ENCODE measurements around the gene PROK1. TPM values are rescaled to one million over a fixed set of nuclear protein-coding genes. Genes with fewer than 3 reads are reported as not detected.

Gene PROK1
- total RNA-seq, 4 donors from 2014 or later: 0.35 to 2.3 TPM; not detected in 2

GRCh38 chr1:110476028-110476765 is 25.2 kb downstream of the PROK1 start:
- 39 to 41% methylated on average over 10 of the region's 10 CpGs for WGBS, 2 donors
- no peak for TF ChIP-seq CTCF (IDR thresholded peaks at IDR 0.05)
- TF ChIP-seq POLR2A (IDR thresholded peaks at IDR 0.05): no peak
- no peak for DNase-seq
- no peak overlapping the region for H3K4me3 ChIP-seq
- no peaks in the 10 kb centered on the region for H3K9me3 ChIP-seq
- peak overlapping the region in 2 of 4 donors; percentile 30 to 46 for H3K27ac ChIP-seq
- H3K36me3 ChIP-seq: no peaks in the 10 kb centered on the region
- intact Hi-C loops (cut with DNase I): no loop called here
- H3K4me1 ChIP-seq: peaks cover 14 to 55% (median 36%) of the 10 kb centered on the region in 3 donors
- H3K27me3 ChIP-seq: no peaks in the 10 kb centered on the region

- Histone ChIP-seq H3K4me3 (no peak overlapping the region), H3K27ac (peak overlapping the region; percentile 71 to 73 (median 72)), H3K27me3 (no peaks in the 10 kb centered on the region), H3K9me3 (no peaks in the 10 kb centered on the region), H3K36me3 (no peaks in the 10 kb centered on the region), H3K4me1 (peaks cover 14 to 64% (median 36%) of the 10 kb centered on the region in 3 donors)
- TF ChIP-seq POLR2A (IDR thresholded peaks at IDR 0.05) (no peak), CTCF (IDR thresholded peaks at IDR 0.05) (no peak)
- DNase-seq: no peak
- 34 to 72% methylated on average over 2 of the region's 2 CpGs for WGBS, 2 donors
- intact Hi-C loops (cut with DNase I): no loop called here
These were observed 26.1 kb downstream of the PROK1 start for GRCh38 chr1:110477041-110477440.

- intact Hi-C loops (cut with DNase I): no loop called here
- peak overlapping the region; percentile 71 to 73 (median 72) for H3K27ac ChIP-seq
- H3K9me3 ChIP-seq: no peaks in the 10 kb centered on the region
- H3K4me3 ChIP-seq: no peak overlapping the region
- peaks cover 14 to 68% (median 36%) of the 10 kb centered on the region in 3 donors for H3K4me1 ChIP-seq
- 36% methylated on average over 3 of the region's 3 CpGs for WGBS, 2 donors
- TF ChIP-seq POLR2A (IDR thresholded peaks at IDR 0.05) (no peak), CTCF (IDR thresholded peaks at IDR 0.05) (peak in 3 of 6 experiments; percentile 12 to 70 (median 37))
- no peaks in the 10 kb centered on the region for H3K27me3 ChIP-seq
- DNase-seq: no peak
- no peaks in the 10 kb centered on the region for H3K36me3 ChIP-seq
These were observed 26.6 kb downstream of the PROK1 start for GRCh38 chr1:110477445-110477957.

GRCh38 chr1:110477967-110478640 is 27.2 kb downstream of the PROK1 start:
- 33 to 72% methylated on average over 2 to 3 of the region's 3 CpGs for WGBS, 2 donors
- no peak for DNase-seq

More at GRCh38 chr1:110477967-110478640, 27.2 kb downstream of the PROK1 start:
- H3K27ac ChIP-seq: peak overlapping the region; percentile 14 to 73 (median 72)
- H3K4me3 ChIP-seq: no peak overlapping the region
- TF ChIP-seq POLR2A (IDR thresholded peaks at IDR 0.05) (no peak), CTCF (IDR thresholded peaks at IDR 0.05) (no peak)
- H3K9me3 ChIP-seq: no peaks in the 10 kb centered on the region
- intact Hi-C loops (cut with DNase I): no loop called here
- H3K4me1 ChIP-seq: peaks cover 14 to 72% (median 36%) of the 10 kb centered on the region in 3 donors
- H3K36me3 ChIP-seq: no peaks in the 10 kb centered on the region
- H3K27me3 ChIP-seq: no peaks in the 10 kb centered on the region
